Measurements from ENCODE around the gene ODC1. TPM values are rescaled to one million over a fixed set of nuclear protein-coding genes. Genes with fewer than 3 reads are reported as not detected.

Gene ODC1
- total RNA-seq, 1 experiment from 2014 or later = 175 TPM

DNA sequence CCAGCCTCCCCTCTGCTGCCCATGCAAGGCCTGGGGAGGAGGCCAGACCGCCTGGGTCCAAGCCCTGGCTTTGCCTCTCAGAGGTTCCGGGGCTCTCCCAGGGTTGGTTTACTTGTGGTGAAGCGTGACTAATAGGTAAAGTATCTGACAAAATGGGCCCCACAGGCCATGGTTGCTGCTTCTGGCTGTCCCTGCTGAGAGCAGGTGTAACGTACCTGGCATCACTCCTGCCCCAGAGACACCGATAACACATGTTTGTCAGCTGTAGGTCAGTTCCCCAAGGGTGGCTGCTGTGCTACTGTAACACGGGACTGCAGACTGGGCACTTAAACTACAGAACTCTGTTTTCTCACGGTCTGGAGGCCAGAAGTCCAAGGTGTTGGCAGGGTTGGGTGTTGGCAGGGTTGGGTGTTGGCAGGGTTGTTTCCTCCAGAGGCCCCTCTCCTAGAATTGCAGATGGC is 34.1 kb downstream of the ODC1 start:
- no peak for DNase-seq
- H3K4me3 ChIP-seq (ENCODE audit: insufficient read depth, low read depth, low read length) = no peak overlapping the region
- no peaks in the 10 kb centered on the region for H3K36me3 ChIP-seq (replicated peaks; ENCODE audit: control insufficient read depth, insufficient read depth, low read length)
- H3K27me3 ChIP-seq (ENCODE audit: control insufficient read depth, insufficient read depth, low read length) = no peaks in the 10 kb centered on the region

DNA sequence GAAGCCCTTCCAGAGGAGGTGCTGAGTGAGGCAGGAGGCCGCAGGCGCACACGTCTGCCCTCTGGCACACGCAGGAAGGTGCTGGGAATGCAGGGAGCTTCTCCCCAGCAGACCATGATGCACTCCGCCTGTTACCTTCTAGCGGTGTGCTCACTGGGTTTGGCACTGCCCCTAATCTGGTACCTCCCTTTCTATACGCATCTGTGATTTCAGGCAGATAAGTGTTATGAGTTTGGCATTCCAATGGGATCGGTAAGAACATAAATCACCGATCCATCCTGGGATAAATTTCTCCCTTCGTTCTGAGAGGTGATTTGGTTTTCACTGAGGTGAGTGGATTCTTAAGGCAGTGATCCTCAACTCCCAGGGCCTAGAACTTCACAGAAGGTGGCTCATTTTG is 34.6 kb downstream of the ODC1 start:
- DNase-seq = no peak
- no peak overlapping the region for H3K4me3 ChIP-seq (ENCODE audit: insufficient read depth, low read depth, low read length)
- no peaks in the 10 kb centered on the region for H3K27me3 ChIP-seq (ENCODE audit: control insufficient read depth, insufficient read depth, low read length)
- H3K36me3 ChIP-seq (replicated peaks; ENCODE audit: control insufficient read depth, insufficient read depth, low read length) = no peaks in the 10 kb centered on the region

DNA sequence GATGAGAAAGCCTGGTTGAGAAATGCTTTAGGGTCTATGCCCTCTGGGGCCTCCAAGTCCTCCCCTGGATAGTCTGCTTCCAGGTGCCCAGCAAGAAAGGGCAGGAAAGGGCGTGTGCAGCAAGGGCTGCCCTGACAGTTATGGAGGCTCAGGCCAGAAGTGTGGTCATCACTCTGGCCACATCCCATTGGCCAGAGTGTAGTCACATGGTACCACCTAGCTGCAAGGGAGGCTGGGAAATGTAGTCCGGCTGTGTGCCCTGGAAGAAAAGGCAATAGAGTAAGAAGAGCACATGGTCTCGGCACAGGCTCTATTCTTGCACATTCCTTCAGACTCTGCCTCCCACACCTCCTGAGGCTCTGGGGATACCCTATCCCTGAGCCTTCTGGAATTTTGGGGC is 35.7 kb downstream of the ODC1 start:
- H3K4me3 ChIP-seq (ENCODE audit: insufficient read depth, low read depth, low read length) = no peak overlapping the region
- no peaks in the 10 kb centered on the region for H3K27me3 ChIP-seq (ENCODE audit: control insufficient read depth, insufficient read depth, low read length)
- no peaks in the 10 kb centered on the region for H3K36me3 ChIP-seq (replicated peaks; ENCODE audit: control insufficient read depth, insufficient read depth, low read length)
- peak; percentile 89 for DNase-seq

DNA sequence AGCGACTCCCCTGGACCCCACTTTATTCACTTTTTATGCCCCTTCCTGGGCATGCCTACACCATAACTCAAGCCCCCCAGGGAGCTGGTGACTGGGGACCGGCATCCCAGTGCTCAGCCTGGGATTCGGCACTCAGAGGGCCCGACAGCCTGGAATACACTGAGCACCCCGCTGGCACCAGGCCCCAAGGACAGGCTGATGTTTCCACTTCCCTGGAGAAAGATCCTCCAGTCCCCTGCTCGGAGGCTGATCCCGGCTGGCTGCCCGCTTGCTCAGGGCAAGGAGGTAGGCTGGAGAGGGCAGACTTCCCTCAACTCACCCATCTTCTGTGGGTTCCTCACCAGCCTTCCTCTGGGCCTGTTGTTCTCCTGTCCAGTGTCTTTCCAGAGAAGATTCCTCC is 36.6 kb downstream of the ODC1 start:
- Histone ChIP-seq H3K4me3 (ENCODE audit: insufficient read depth, low read depth, low read length) (no peak overlapping the region), H3K27me3 (ENCODE audit: control insufficient read depth, insufficient read depth, low read length) (no peaks in the 10 kb centered on the region), H3K36me3 (replicated peaks; ENCODE audit: control insufficient read depth, insufficient read depth, low read length) (no peaks in the 10 kb centered on the region)
- DNase-seq = no peak

DNA sequence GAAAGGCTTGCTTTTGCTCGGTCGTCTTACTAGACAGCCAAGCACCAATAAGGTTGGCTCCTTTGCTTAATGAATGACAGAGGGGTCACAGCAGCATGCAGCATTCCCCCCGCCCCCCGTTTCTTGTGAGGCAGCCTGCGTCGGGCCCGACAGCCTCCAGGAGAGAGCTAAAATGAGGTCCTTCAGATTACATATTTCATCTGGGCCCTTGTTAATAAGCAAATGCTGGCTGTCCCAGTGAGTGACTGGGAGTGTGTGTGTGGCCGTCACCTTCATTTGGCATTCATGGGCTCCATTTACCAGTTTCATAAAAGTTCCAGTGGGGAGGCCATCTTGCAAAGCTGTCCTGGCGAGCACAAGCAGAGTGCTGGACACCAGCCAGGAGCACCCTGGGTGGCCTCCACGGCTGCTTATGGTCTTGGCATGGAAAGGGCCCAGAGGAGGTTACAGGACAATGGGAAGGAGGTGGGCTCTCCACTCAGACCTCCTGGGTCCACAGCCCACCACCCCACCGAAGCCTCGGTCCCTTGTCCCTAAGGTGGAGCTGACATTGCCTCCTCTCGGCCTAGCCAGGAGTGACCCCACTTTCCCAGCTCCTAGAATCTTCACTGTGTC is 37.2 kb downstream of the ODC1 start:
- H3K4me3 ChIP-seq (ENCODE audit: insufficient read depth, low read depth, low read length) = no peak overlapping the region
- no peaks in the 10 kb centered on the region for H3K27me3 ChIP-seq (ENCODE audit: control insufficient read depth, insufficient read depth, low read length)
- no peak for DNase-seq
- H3K36me3 ChIP-seq (replicated peaks; ENCODE audit: control insufficient read depth, insufficient read depth, low read length) = no peaks in the 10 kb centered on the region

DNA sequence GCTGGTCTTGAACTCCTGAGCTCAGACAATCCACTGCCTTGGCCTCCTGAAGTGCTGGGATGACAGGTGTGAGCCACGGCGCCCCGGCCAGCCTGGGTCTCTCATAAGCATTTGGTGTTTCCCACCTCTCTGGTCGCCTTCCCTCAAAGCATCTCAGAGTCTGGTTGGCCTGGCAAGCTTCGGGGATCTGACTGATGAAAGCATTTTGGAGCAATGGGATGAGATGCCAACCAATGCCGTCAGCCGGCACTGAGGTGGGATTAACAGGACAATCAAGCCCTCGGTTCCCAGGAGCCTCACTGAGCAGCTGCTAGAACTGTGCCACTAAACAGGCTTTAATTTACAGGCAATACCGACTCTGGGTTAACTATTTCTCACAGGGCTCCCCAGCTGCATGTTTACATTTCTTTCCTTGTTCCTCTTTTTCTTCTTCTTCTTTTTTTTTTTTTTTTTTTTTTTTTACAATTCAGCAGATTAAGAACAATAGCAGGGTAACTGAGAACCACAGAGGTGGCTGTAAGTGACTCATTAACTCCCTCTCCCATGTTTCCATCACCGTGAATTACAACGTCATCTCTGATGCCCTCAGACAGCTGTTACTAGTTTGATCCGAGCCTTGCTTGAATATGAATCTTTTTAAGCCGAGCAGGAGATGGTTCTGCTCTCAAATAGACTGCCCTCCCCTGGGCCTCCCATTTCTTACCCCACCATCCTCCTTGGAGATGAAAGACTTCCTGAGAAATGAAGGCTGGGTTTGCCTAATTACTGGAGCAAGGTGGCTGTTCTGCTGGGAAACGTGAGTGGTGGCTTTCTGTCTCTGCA is 37.9 kb downstream of the ODC1 start:
- no peak overlapping the region for H3K4me3 ChIP-seq (ENCODE audit: insufficient read depth, low read depth, low read length)
- DNase-seq = no peak
- H3K27me3 ChIP-seq (ENCODE audit: control insufficient read depth, insufficient read depth, low read length) = no peaks in the 10 kb centered on the region
- H3K36me3 ChIP-seq (replicated peaks; ENCODE audit: control insufficient read depth, insufficient read depth, low read length) = no peaks in the 10 kb centered on the region

DNA sequence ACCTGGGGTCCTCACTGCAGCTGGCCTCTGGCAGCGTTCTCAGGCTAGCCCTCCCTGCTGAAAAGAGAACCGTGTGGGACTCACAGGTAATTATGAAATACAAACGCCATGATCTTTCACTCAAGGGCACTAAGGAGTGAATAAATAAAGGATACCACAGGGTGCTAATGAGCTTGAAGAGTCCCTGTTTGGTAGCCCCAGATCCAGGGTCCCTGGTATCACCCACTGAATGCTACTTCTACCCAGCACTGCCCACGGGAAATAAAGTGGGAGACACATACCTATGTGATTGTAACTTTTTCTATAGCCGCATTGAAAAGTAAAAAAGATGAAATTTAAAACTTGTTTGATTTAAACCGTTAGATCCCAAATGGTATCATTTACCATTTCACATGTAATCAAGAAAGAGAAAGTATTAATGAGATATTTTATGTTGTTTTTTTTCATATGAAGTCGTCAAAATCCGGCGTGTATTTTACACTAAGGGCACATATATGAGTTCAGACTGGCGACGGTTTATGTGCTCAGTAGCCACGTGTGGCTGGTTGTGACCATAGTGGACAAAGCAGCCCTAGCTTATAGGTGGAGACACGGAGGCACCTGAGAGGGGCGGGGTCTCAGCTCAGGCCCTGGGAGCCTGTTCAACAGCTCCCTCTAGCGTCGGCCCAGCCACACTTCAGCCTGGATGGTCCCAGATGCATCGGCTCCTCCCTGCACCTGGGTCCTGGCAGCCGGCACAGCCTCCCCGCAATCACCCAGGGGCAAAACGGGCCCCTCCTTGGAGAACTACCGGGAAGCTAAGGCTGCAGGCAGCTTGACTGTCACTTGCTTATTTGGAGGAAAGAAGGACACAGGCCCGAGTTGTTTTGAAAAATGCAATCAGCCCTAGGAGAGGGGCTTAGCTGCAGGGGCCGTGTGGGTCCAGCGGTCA is 39.2 kb downstream of the ODC1 start:
- peak; percentile 97 for DNase-seq
- Histone ChIP-seq H3K36me3 (replicated peaks; ENCODE audit: control insufficient read depth, insufficient read depth, low read length) (no peaks in the 10 kb centered on the region), H3K4me3 (ENCODE audit: insufficient read depth, low read depth, low read length) (no peak overlapping the region), H3K27me3 (ENCODE audit: control insufficient read depth, insufficient read depth, low read length) (no peaks in the 10 kb centered on the region)

DNA sequence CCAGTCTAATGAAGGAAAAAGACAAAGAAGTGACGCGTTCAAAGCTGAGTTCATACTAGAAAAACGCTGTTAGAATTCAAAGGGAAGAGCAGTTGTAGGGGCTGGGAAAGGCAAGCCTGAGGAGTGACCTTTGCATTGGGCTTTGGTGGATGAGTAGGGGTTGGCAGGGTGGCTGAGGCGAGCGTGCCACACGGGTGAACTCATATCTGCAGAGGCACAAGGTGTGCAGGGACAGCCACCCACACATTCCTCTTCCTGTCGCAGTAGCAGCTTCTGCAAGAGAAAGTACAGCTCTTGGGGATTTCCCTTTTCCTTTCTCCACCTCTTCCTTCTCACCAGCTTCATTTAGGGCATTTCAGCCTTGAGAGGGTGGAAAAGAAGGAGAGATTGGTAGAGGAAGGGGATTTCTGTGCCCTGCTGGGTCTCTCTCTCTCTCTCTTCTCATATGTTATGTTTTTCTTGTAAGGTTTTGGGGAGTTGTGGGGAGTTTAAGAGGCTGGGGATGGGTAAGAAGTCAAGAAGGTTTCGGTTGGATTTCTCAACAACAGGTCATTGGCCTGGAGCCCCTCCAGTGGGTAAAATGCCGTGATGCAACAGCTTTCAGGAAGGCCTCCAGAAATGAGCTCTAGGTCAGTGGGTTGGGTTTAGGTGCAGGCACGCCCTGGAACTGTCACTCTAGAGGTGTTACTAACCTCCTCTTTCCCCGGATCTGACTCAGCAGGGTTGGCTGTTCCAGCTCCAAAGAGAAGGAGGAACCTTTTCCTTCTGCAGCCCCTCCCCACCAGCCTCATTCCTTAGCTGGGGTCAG is 40.1 kb downstream of the ODC1 start:
- Histone ChIP-seq H3K4me3 (ENCODE audit: insufficient read depth, low read depth, low read length) (no peak overlapping the region), H3K36me3 (replicated peaks; ENCODE audit: control insufficient read depth, insufficient read depth, low read length) (no peaks in the 10 kb centered on the region), H3K27me3 (ENCODE audit: control insufficient read depth, insufficient read depth, low read length) (no peaks in the 10 kb centered on the region)
- peak; percentile 71 for DNase-seq

DNA sequence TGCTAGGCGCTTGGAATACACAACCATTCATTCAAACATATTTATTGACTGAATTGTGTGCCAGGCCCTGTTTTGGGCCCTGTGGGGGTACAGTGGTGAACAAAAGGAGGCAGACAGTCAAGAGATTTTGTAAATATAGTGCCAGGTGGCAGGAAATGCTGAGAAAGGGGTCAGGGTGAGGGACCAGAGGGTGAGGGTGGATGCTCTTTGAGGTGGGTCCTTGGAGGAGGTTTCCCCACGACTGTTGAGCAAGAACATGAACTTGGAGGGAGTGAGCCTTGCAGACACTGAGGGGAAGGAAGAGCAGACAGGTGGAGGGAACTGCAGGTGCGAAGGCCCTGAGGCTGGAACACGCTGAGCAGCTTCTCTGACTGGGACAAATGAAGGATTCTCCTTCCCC is 40.7 kb downstream of the ODC1 start:
- no peak for DNase-seq
- Histone ChIP-seq H3K27me3 (ENCODE audit: control insufficient read depth, insufficient read depth, low read length) (no peaks in the 10 kb centered on the region), H3K36me3 (replicated peaks; ENCODE audit: control insufficient read depth, insufficient read depth, low read length) (no peaks in the 10 kb centered on the region), H3K4me3 (ENCODE audit: insufficient read depth, low read depth, low read length) (no peak overlapping the region)

DNA sequence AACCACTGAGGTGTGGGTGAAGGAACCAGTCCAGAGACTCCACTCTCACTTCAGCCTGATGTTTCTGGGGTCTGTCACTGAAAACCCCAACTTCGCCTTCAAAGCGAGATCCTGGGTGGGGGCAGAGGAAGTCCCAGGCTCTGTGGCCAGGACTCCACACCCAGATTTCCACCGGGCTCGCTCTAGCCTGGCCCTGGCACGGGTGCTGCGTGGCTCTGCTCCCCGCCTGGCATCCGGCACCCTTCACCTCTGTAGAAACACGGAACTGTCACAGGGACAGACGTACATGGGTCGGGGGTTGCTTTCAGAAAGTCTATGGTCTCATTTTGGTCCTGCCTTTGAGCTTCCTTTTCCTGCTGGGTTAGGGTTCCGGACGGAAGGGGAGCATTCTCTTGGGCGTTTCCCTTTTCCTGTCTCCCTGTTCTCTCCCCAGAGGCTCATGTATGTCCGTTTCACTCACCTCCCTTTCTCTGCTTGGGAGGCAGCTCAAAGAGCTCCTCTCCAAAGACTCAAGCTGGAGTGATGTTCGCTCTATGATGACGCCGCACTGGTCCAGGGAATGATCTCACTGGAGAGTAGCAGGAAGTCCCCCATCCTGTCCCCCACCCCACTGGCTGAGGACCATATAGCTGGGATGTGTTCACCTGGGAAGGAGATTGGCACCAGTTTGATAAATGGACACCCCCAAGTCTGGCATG is 41.5 kb downstream of the ODC1 start:
- no peak overlapping the region for H3K4me3 ChIP-seq (ENCODE audit: insufficient read depth, low read depth, low read length)
- H3K36me3 ChIP-seq (replicated peaks; ENCODE audit: control insufficient read depth, insufficient read depth, low read length) = no peaks in the 10 kb centered on the region
- DNase-seq = no peak
- H3K27me3 ChIP-seq (ENCODE audit: control insufficient read depth, insufficient read depth, low read length) = no peaks in the 10 kb centered on the region

DNA sequence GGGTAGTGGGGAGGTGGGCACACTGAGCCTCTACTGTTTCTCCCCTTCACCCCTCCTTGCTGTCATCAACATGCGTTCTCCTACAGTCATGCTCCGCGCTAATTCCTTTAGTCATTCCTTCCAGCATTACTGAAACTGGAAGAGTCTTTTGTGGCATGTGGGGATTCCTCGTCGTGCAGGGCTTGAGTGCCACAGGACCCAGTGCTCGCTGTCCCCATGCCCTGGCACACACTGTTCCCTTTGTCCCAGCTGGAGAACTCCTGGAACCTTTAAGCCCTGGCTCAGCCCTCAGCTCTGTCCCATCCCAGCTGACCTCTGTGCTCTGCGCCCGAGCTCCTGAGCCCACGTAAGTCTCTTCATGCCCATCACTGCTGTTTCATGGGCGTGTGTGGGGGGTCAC is 42.1 kb downstream of the ODC1 start:
- no peak for DNase-seq
- H3K4me3 ChIP-seq (ENCODE audit: insufficient read depth, low read depth, low read length) = no peak overlapping the region
- H3K36me3 ChIP-seq (replicated peaks; ENCODE audit: control insufficient read depth, insufficient read depth, low read length) = no peaks in the 10 kb centered on the region
- H3K27me3 ChIP-seq (ENCODE audit: control insufficient read depth, insufficient read depth, low read length) = no peaks in the 10 kb centered on the region

DNA sequence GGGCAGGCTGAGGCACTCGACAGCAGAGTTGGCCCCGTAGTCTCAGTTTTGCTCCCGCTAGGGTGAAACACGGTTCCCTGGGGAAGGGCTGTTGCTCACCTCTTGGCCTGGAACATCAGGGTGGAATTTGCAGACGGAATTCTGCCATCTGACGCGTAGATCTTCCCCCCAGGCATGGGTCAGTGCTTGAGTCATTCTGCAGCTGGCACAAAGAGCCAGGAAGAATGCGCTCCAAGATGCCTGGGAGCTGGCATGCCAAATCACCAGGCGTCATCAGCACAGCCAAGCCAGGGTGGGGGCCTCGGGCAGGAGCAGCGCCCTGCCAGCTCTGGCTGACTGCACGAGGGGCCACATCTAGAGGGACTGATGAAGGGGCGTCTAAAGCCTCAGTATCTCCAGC is 42.7 kb downstream of the ODC1 start:
- Histone ChIP-seq H3K4me3 (ENCODE audit: insufficient read depth, low read depth, low read length) (no peak overlapping the region), H3K27me3 (ENCODE audit: control insufficient read depth, insufficient read depth, low read length) (no peaks in the 10 kb centered on the region), H3K36me3 (replicated peaks; ENCODE audit: control insufficient read depth, insufficient read depth, low read length) (no peaks in the 10 kb centered on the region)
- no peak for DNase-seq

DNA sequence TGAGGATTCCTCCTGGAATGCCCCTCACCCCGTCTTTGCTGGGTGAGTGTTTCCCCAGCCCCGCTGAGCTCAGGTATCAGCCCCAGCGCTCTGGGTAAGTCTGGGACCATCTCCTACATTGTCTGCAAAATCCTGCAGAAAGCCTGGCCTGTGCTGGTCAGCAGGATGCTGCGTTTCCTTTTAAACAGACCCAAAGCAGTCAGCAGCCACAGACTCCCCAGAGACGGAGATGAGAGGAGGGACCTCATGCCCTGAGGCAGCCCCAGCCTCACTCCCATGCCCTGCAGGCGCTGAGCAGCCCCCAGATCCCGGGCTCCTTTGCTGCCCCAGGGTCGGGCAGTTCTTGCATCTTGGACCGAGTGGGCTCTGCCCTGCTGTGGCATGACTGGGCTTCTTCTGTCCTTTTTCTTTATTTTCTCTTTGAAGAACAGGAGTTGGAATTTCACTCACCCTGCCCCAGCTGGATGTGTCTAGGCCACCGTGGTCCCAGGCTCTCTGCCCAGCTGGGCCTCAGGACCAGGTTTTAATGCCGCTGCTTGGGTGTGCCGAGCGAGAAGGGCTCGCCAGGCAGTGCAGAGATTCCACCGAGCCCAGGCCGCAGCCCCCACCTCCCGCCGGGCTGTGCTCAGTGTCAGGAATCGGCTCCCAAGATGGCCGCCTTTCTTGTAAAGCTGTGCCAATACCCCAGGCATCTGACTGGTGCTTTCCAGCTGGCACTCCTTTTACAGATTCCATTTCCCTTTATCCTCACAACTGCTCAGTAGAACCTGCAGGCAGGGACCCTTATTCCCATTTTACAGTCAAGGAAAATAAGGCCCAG is 43.6 kb downstream of the ODC1 start:
- no peak for DNase-seq
- Histone ChIP-seq H3K27me3 (ENCODE audit: control insufficient read depth, insufficient read depth, low read length) (no peaks in the 10 kb centered on the region), H3K4me3 (ENCODE audit: insufficient read depth, low read depth, low read length) (no peak overlapping the region), H3K36me3 (replicated peaks; ENCODE audit: control insufficient read depth, insufficient read depth, low read length) (no peaks in the 10 kb centered on the region)
